WTC11 (cell line): ENCODE data around the gene UCKL1. TPM values are rescaled to one million over a fixed set of nuclear protein-coding genes. Genes with fewer than 3 reads are reported as not detected.

ENCODE experiments used
- ATAC-seq: fragments of 200-7000 bp; cut with Tn5 transposase; 2 replicates; pipeline ENCODE4 v1.10.0; 2021; ENCODE audit warnings: mild to moderate bottlenecking, moderate library complexity
- CTCF ChIA-PET: fragments of 300-600 bp; sonication (Branson Sonifier 250); formaldehyde crosslinking; loops from one replicate; lab custom pipeline; 2021; ENCODE audit warnings: antibody characterized with exemption; lab: Charles Lee
- POLR2A ChIA-PET: fragments of 350-600 bp; sonication (Branson Sonifier 250); formaldehyde crosslinking; loops from one replicate; lab custom pipeline; 2021; ENCODE audit warnings: antibody characterized with exemption; lab: Charles Lee
- DNase-seq: peaks from one replicate; pipeline ENCODE4 v3.0.0; 2021; ENCODE audit warnings: low spot score
- H3K27ac Mint-ChIP-seq: 2 replicates; pipeline ENCODE4 v1.8.0; 2021; ENCODE audit warnings: mixed read lengths
- H3K27me3 Mint-ChIP-seq: 2 replicates; pipeline ENCODE4 v1.8.0; 2021; ENCODE audit warnings: low read depth, mild to moderate bottlenecking, moderate library complexity, mixed read lengths
- H3K36me3 Mint-ChIP-seq: 2 replicates; pipeline ENCODE4 v1.8.0; 2021; ENCODE audit warnings: mixed read lengths
- H3K4me1 Mint-ChIP-seq: 2 replicates; pipeline ENCODE4 v1.8.0; 2022; ENCODE audit warnings: mixed read lengths
- H3K4me3 Mint-ChIP-seq: 2 replicates; pipeline ENCODE4 v1.8.0; 2021; ENCODE audit warnings: mild to moderate bottlenecking, moderate library complexity, mixed read lengths
- H3K9me3 Mint-ChIP-seq: 2 replicates; pipeline ENCODE4 v1.8.0; 2021; ENCODE audit warnings: mixed read lengths
- ATF1 ChIP-seq: sonication (generic); formaldehyde crosslinking; IDR thresholded peaks from 2 replicates; pipeline ENCODE4 v1.8.1; 2023; ENCODE audit warnings: mild to moderate bottlenecking, moderate library complexity, missing genetic modification reagents
- E2F5 ChIP-seq: sonication (generic); formaldehyde crosslinking; IDR thresholded peaks from 2 replicates; pipeline ENCODE4 v1.8.1; 2022; ENCODE audit warnings: mild to moderate bottlenecking, moderate library complexity, missing genetic modification reagents
- FOXK1 ChIP-seq: sonication (generic); formaldehyde crosslinking; IDR thresholded peaks from 2 replicates; pipeline ENCODE4 v1.8.0; 2022; ENCODE audit warnings: mild to moderate bottlenecking, moderate library complexity, missing genetic modification reagents
- GABPB1 ChIP-seq: sonication (generic); formaldehyde crosslinking; IDR thresholded peaks from 2 replicates; pipeline ENCODE4 v1.8.1; 2023; ENCODE audit warnings: mild to moderate bottlenecking, missing genetic modification reagents
- GTF2I ChIP-seq: fragments of 250-450 bp; sonication (Bioruptor Pico); conservative IDR thresholded peaks from 2 replicates; pipeline ENCODE4 v1.4.0; 2021; ENCODE audit warnings: mild to moderate bottlenecking
- HMGA2 ChIP-seq: fragments of 250-450 bp; sonication (Bioruptor Pico); IDR thresholded peaks from 2 replicates; pipeline ENCODE4 v1.4.0; 2021; ENCODE audit warnings: mild to moderate bottlenecking, moderate library complexity
- SOX15 ChIP-seq: fragments of 250-450 bp; sonication (Bioruptor Pico); IDR thresholded peaks from 2 replicates; pipeline ENCODE4 v1.9.0; 2021; ENCODE audit warnings: mild to moderate bottlenecking
- STAT6 ChIP-seq: sonication (generic); formaldehyde crosslinking; conservative IDR thresholded peaks from 2 replicates; pipeline ENCODE4 v1.8.1; 2023; ENCODE audit warnings: mild to moderate bottlenecking, low read depth, missing genetic modification reagents, moderate library complexity
- TCF7 ChIP-seq: sonication (generic); formaldehyde crosslinking; IDR thresholded peaks from 2 replicates; pipeline ENCODE4 v1.8.0; 2022; ENCODE audit warnings: mild to moderate bottlenecking, low read depth, missing genetic modification reagents, moderate library complexity
- TEAD4 ChIP-seq: sonication (generic); formaldehyde crosslinking; IDR thresholded peaks from 2 replicates; pipeline ENCODE4 v1.8.0; 2022; ENCODE audit warnings: mild to moderate bottlenecking, missing genetic modification reagents
- ZNF121 ChIP-seq: sonication (generic); formaldehyde crosslinking; IDR thresholded peaks from 2 replicates; pipeline ENCODE4 v1.8.0; 2023; ENCODE audit warnings: missing genetic modification reagents
- ZNF219 ChIP-seq: sonication (generic); formaldehyde crosslinking; IDR thresholded peaks from 2 replicates; pipeline ENCODE4 v1.8.0; 2023; ENCODE audit warnings: missing genetic modification reagents, mild to moderate bottlenecking, borderline replicate concordance
- ZNF512 ChIP-seq: sonication (generic); formaldehyde crosslinking; IDR thresholded peaks from 2 replicates; pipeline ENCODE4 v1.8.1; 2022; ENCODE audit warnings: missing genetic modification reagents, borderline replicate concordance
- ZSCAN18 ChIP-seq: fragments of 250-450 bp; sonication (Bioruptor Pico); IDR thresholded peaks from 2 replicates; pipeline ENCODE4 v2.1.2; 2022; ENCODE audit warnings: mild to moderate bottlenecking, moderate library complexity
- total RNA-seq: library from RNA; stranded (reverse); gene quantifications from 3 replicates; pipeline ENCODE4 v1.2.3, GENCODE V29; 2021
- TF ChIP-seq, protein P1 (sequence below): fragments of 250-450 bp; sonication (Bioruptor Pico); IDR thresholded peaks from 2 replicates; pipeline ENCODE4 v1.9.0; 2021; ENCODE audit warnings: mild to moderate bottlenecking
- TF ChIP-seq, protein P2 (sequence below): sonication (generic); formaldehyde crosslinking; IDR thresholded peaks from 2 replicates; pipeline ENCODE4 v1.8.0; 2023; ENCODE audit warnings: mild to moderate bottlenecking, missing genetic modification reagents
- TF ChIP-seq, protein P3 (sequence below): sonication (generic); formaldehyde crosslinking; IDR thresholded peaks from 2 replicates; pipeline ENCODE4 v1.8.0; 2022; ENCODE audit warnings: mild to moderate bottlenecking, missing genetic modification reagents

UCKL1 gene
- total RNA-seq, 1 experiment from 2014 or later, result 51.2 TPM

DNA sequence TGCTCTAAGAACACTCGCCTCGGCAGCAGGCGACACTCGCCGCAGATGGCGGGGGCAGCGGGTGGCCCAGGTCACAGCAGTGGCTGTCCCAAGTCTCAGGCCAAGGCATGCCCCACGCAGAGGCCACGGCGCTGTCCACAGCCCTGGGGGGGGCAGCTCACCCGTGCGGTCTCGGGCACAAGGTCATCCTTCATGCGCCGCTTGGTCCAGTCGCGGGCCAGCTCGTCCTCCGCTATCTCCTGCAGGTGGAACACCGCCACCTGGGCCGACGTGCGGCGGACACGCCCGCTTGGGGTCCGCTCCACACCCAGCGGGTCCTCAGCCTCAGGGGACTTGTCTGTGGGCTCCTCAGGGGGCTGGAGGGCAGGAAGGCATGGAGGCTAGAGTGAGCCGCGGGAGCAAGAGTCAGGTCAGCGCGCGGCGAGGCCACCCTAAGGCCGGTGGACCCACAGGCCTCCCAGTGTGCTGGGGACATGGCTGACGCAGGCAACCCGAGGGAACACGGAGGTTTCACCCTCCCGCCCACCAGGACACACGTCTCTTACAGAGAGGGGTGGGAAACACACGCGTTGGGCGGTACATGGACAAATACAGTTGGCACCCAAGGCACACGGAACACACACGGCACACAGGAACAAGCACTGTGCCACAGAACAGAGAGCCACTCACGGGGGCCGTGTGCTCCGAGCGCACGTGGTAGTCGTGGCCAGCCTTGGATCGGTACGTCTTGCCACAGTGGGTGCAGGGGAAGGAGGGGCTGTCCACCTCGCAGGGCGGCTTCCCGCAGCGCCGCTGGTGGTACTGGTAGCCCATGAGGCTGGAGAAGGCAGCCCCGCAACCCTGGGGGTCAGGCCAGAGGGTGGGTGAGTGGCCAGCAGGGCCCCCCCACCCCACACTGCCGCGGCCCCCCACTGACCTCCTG is 6.5 kb upstream of the UCKL1 start (continued):
- no peak for TF ChIP-seq SOX15
- TF ChIP-seq TCF7 (CRISPR knock-in tag), result no peak
- no peak; the same call in 1 of the 2 replicates for TF ChIP-seq ZNF219
- TF ChIP-seq FOXK1, result no peak
- TF ChIP-seq, protein P1, sequence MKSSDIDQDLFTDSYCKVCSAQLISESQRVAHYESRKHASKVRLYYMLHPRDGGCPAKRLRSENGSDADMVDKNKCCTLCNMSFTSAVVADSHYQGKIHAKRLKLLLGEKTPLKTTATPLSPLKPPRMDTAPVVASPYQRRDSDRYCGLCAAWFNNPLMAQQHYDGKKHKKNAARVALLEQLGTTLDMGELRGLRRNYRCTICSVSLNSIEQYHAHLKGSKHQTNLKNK (CRISPR knock-in tag), result no peak
- TF ChIP-seq, protein P2, sequence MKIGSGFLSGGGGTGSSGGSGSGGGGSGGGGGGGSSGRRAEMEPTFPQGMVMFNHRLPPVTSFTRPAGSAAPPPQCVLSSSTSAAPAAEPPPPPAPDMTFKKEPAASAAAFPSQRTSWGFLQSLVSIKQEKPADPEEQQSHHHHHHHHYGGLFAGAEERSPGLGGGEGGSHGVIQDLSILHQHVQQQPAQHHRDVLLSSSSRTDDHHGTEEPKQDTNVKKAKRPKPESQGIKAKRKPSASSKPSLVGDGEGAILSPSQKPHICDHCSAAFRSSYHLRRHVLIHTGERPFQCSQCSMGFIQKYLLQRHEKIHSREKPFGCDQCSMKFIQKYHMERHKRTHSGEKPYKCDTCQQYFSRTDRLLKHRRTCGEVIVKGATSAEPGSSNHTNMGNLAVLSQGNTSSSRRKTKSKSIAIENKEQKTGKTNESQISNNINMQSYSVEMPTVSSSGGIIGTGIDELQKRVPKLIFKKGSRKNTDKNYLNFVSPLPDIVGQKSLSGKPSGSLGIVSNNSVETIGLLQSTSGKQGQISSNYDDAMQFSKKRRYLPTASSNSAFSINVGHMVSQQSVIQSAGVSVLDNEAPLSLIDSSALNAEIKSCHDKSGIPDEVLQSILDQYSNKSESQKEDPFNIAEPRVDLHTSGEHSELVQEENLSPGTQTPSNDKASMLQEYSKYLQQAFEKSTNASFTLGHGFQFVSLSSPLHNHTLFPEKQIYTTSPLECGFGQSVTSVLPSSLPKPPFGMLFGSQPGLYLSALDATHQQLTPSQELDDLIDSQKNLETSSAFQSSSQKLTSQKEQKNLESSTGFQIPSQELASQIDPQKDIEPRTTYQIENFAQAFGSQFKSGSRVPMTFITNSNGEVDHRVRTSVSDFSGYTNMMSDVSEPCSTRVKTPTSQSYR (CRISPR knock-in tag), result no peak
- TF ChIP-seq TEAD4 (CRISPR knock-in tag), result no peak

GRCh38 chr20:63961664-63962425 is 5.6 kb upstream of the UCKL1 start:
- Mint-ChIP-seq H3K9me3 (peaks cover 3% of the 10 kb centered on the region; the same call in 1 of the 2 replicates), H3K4me3 (no peak overlapping the region), H3K36me3 (peaks cover 41% of the 10 kb centered on the region), H3K27me3 (0 out of 2 replicates have a peak, but pooled peaks cover 3% of the 10 kb centered on the region), H3K27ac (no peak overlapping the region), H3K4me1 (peaks cover 10% of the 10 kb centered on the region)
- DNase-seq (no peak), ATAC-seq (no peak)
- POLR2A ChIA-PET, result no interaction called here
- CTCF ChIA-PET, result no interaction called here
- TF ChIP-seq STAT6 (CRISPR knock-in tag) (no peak), ZNF121 (CRISPR knock-in tag) (no peak), ZNF512 (CRISPR knock-in tag) (no peak), E2F5 (CRISPR knock-in tag) (no peak), GABPB1 (CRISPR knock-in tag) (no peak), ZSCAN18 (no peak), ATF1 (CRISPR knock-in tag) (no peak), GTF2I (no peak), HMGA2 (CRISPR knock-in tag) (no peak)
- TF ChIP-seq, protein P2 (CRISPR knock-in tag), result no peak
- TF ChIP-seq, protein P3, sequence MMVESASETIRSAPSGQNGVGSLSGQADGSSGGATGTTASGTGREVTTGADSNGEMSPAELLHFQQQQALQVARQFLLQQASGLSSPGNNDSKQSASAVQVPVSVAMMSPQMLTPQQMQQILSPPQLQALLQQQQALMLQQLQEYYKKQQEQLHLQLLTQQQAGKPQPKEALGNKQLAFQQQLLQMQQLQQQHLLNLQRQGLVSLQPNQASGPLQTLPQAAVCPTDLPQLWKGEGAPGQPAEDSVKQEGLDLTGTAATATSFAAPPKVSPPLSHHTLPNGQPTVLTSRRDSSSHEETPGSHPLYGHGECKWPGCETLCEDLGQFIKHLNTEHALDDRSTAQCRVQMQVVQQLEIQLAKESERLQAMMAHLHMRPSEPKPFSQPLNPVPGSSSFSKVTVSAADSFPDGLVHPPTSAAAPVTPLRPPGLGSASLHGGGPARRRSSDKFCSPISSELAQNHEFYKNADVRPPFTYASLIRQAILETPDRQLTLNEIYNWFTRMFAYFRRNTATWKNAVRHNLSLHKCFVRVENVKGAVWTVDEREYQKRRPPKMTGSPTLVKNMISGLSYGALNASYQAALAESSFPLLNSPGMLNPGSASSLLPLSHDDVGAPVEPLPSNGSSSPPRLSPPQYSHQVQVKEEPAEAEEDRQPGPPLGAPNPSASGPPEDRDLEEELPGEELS (CRISPR knock-in tag), result no peak
